ENCODE results near the gene EHMT1.

DNA sequence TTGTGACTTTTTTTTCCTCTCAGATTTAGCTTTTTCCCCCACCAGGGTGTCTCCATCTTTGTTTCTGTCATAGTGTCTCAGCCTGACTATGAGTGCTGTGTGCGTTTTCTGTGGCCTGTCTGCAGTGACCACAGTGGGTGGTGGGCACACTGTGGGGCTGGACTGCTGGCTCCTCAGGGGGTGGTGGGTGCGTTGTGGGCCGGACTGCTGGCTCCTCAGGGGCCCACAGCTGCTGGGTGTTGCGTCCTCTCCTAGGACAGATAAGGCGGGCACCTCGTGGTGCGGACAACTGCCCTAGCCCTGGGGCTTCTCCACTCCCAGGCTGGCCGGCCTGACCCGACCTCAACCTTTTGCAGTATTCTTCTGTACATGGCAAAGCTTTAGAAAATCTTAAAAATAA, 100.4 kb downstream of the EHMT1 start:
- TF ChIP-seq PATZ1 (CRISPR knock-in tag; IDR thresholded peaks at IDR 0.05; ENCODE audit: borderline replicate concordance) (no peak), TOX (CRISPR knock-in tag; IDR thresholded peaks at IDR 0.05; ENCODE audit: borderline replicate concordance) (no peak), SNAI2 (CRISPR knock-in tag; IDR thresholded peaks at IDR 0.05) (no peak), OSR1 (CRISPR knock-in tag; IDR thresholded peaks at IDR 0.05) (no peak), ZNF8 (CRISPR knock-in tag; IDR thresholded peaks at IDR 0.05) (no peak)
